Measurements from ENCODE around the gene NDST4. TPM values are rescaled to one million over a fixed set of nuclear protein-coding genes. Genes with fewer than 3 reads are reported as not detected.
"Not testable (repeated sequence)": the region's sequence is repeated elsewhere in the genome, so short reads cannot be mapped to it uniquely, and the experiment has no call there.

The NDST4 gene
- total and polyA plus RNA-seq, 4 donors, result 2.8 to 23.1 (median 9.9) TPM

GRCh38 chr4:114986133-114986532 is 127.3 kb downstream of the NDST4 start:
- Histone ChIP-seq H3K36me3 (ENCODE audit: control insufficient read depth, insufficient read depth, low read length) (no peaks in the 10 kb centered on the region), H3K4me3 (ENCODE audit: low read depth, low read length) (no peak overlapping the region), H3K27ac (ENCODE audit: low read depth, low read length) (no peak overlapping the region), H3K9me3 (ENCODE audit: control insufficient read depth, insufficient read depth, low read length) (peaks cover 3% of the 10 kb centered on the region), H3K27me3 (ENCODE audit: control insufficient read depth, insufficient read depth, low read length) (no peaks in the 10 kb centered on the region), H3K4me1 (ENCODE audit: control insufficient read depth, insufficient read depth, low read length) (no peaks in the 10 kb centered on the region)
- WGBS (ENCODE audit: insufficient coverage), result 80% methylated on average over 1 of the region's 4 CpGs
- DNase-seq (ENCODE audit: low read depth in 4 of 6, low spot score in 6 of 6), result no peak

GRCh38 chr4:114980932-114981708 is 132.3 kb downstream of the NDST4 start:
- WGBS (ENCODE audit: insufficient coverage), result 100% methylated on average over 2 of the region's 5 CpGs
- Histone ChIP-seq H3K4me3 (ENCODE audit: low read depth, low read length) (no peak overlapping the region), H3K27ac (ENCODE audit: low read depth, low read length) (no peak overlapping the region), H3K36me3 (ENCODE audit: control insufficient read depth, insufficient read depth, low read length) (no peaks in the 10 kb centered on the region), H3K27me3 (ENCODE audit: control insufficient read depth, insufficient read depth, low read length) (no peaks in the 10 kb centered on the region), H3K9me3 (ENCODE audit: control insufficient read depth, insufficient read depth, low read length) (peaks cover 3% of the 10 kb centered on the region), H3K4me1 (ENCODE audit: control insufficient read depth, insufficient read depth, low read length) (no peaks in the 10 kb centered on the region)
- DNase-seq (ENCODE audit: low read depth in 4 of 6, low spot score in 6 of 6), result no peak

GRCh38 chr4:114980399-114980798 is 133.0 kb downstream of the NDST4 start:
- DNase-seq (ENCODE audit: low read depth in 4 of 6, low spot score in 6 of 6); H3K27me3 ChIP-seq (ENCODE audit: control insufficient read depth, insufficient read depth, low read length); H3K9me3 ChIP-seq (ENCODE audit: control insufficient read depth, insufficient read depth, low read length); H3K27ac ChIP-seq (ENCODE audit: low read depth, low read length); H3K36me3 ChIP-seq (ENCODE audit: control insufficient read depth, insufficient read depth, low read length); H3K4me3 ChIP-seq (ENCODE audit: low read depth, low read length); H3K4me1 ChIP-seq (ENCODE audit: control insufficient read depth, insufficient read depth, low read length): not testable (repeated sequence)
- no CpG with 5 or more reads among the region's 7 CpGs for WGBS (ENCODE audit: insufficient coverage)

- Histone ChIP-seq H3K27me3 (ENCODE audit: control insufficient read depth, insufficient read depth, low read length) (no peaks in the 10 kb centered on the region), H3K4me3 (ENCODE audit: low read depth, low read length) (no peak overlapping the region), H3K36me3 (ENCODE audit: control insufficient read depth, insufficient read depth, low read length) (no peaks in the 10 kb centered on the region), H3K9me3 (ENCODE audit: control insufficient read depth, insufficient read depth, low read length) (no peaks in the 10 kb centered on the region), H3K27ac (ENCODE audit: low read depth, low read length) (no peak overlapping the region), H3K4me1 (ENCODE audit: control insufficient read depth, insufficient read depth, low read length) (no peaks in the 10 kb centered on the region)
- WGBS (ENCODE audit: insufficient coverage), result no CpG with 5 or more reads among the region's 1 CpG
- no peak for DNase-seq (ENCODE audit: low read depth in 4 of 6, low spot score in 6 of 6)
These were observed 136.5 kb downstream of the NDST4 start for GRCh38 chr4:114976901-114977300.

- H3K4me1 ChIP-seq (ENCODE audit: control insufficient read depth, insufficient read depth, low read length), result no peaks in the 10 kb centered on the region
- peak in 1 of 6 donors; percentile 76 for DNase-seq (ENCODE audit: low read depth in 4 of 6, low spot score in 6 of 6)
These were observed 149.4 kb downstream of the NDST4 start for GRCh38 chr4:114964026-114964425.

GRCh38 chr4:114945616-114946015 is 167.8 kb downstream of the NDST4 start:
- no peak for DNase-seq (ENCODE audit: low read depth in 4 of 6, low spot score in 6 of 6)
- Histone ChIP-seq H3K27ac (ENCODE audit: low read depth, low read length) (no peak overlapping the region), H3K4me3 (ENCODE audit: low read depth, low read length) (no peak overlapping the region), H3K4me1 (ENCODE audit: control insufficient read depth, insufficient read depth, low read length) (no peaks in the 10 kb centered on the region), H3K36me3 (ENCODE audit: control insufficient read depth, insufficient read depth, low read length) (no peaks in the 10 kb centered on the region), H3K9me3 (ENCODE audit: control insufficient read depth, insufficient read depth, low read length) (no peaks in the 10 kb centered on the region), H3K27me3 (ENCODE audit: control insufficient read depth, insufficient read depth, low read length) (no peaks in the 10 kb centered on the region)
- no CpG with 5 or more reads among the region's 1 CpG for WGBS (ENCODE audit: insufficient coverage)

More at GRCh38 chr4:114964026-114964425, 149.4 kb downstream of the NDST4 start:
- Histone ChIP-seq H3K27ac (ENCODE audit: low read depth, low read length) (no peak overlapping the region), H3K27me3 (ENCODE audit: control insufficient read depth, insufficient read depth, low read length) (no peaks in the 10 kb centered on the region), H3K36me3 (ENCODE audit: control insufficient read depth, insufficient read depth, low read length) (no peaks in the 10 kb centered on the region), H3K4me3 (ENCODE audit: low read depth, low read length) (no peak overlapping the region), H3K9me3 (ENCODE audit: control insufficient read depth, insufficient read depth, low read length) (no peaks in the 10 kb centered on the region)

GRCh38 chr4:114941503-114941902 is 171.9 kb downstream of the NDST4 start:
- Histone ChIP-seq H3K4me3 (ENCODE audit: low read depth, low read length) (no peak overlapping the region), H3K9me3 (ENCODE audit: control insufficient read depth, insufficient read depth, low read length) (no peaks in the 10 kb centered on the region), H3K27me3 (ENCODE audit: control insufficient read depth, insufficient read depth, low read length) (no peaks in the 10 kb centered on the region), H3K36me3 (ENCODE audit: control insufficient read depth, insufficient read depth, low read length) (no peaks in the 10 kb centered on the region), H3K4me1 (ENCODE audit: control insufficient read depth, insufficient read depth, low read length) (no peaks in the 10 kb centered on the region), H3K27ac (ENCODE audit: low read depth, low read length) (no peak overlapping the region)
- WGBS (ENCODE audit: insufficient coverage), result 9% methylated on average over 1 of the region's 2 CpGs
- peak in 2 of 6 donors; percentile 23 to 57 for DNase-seq (ENCODE audit: low read depth in 4 of 6, low spot score in 6 of 6)

- Histone ChIP-seq H3K4me1 (ENCODE audit: control insufficient read depth, insufficient read depth, low read length) (no peaks in the 10 kb centered on the region), H3K9me3 (ENCODE audit: control insufficient read depth, insufficient read depth, low read length) (no peaks in the 10 kb centered on the region), H3K27me3 (ENCODE audit: control insufficient read depth, insufficient read depth, low read length) (no peaks in the 10 kb centered on the region), H3K4me3 (ENCODE audit: low read depth, low read length) (no peak overlapping the region), H3K27ac (ENCODE audit: low read depth, low read length) (no peak overlapping the region), H3K36me3 (ENCODE audit: control insufficient read depth, insufficient read depth, low read length) (no peaks in the 10 kb centered on the region)
- no peak for DNase-seq (ENCODE audit: low read depth in 4 of 6, low spot score in 6 of 6)
- WGBS (ENCODE audit: insufficient coverage), result no CpG with 5 or more reads among the region's 2 CpGs
These were observed 185.5 kb downstream of the NDST4 start for GRCh38 chr4:114927881-114928280.

- DNase-seq (ENCODE audit: low read depth in 4 of 6, low spot score in 6 of 6), result no peak
- no peak overlapping the region for H3K4me3 ChIP-seq (ENCODE audit: low read depth, low read length)
- H3K36me3 ChIP-seq (ENCODE audit: control insufficient read depth, insufficient read depth, low read length), result no peaks in the 10 kb centered on the region
- no peak overlapping the region for H3K27ac ChIP-seq (ENCODE audit: low read depth, low read length)
- H3K4me1 ChIP-seq (ENCODE audit: control insufficient read depth, insufficient read depth, low read length), result no peaks in the 10 kb centered on the region
- H3K27me3 ChIP-seq (ENCODE audit: control insufficient read depth, insufficient read depth, low read length), result no peaks in the 10 kb centered on the region
- H3K9me3 ChIP-seq (ENCODE audit: control insufficient read depth, insufficient read depth, low read length), result no peaks in the 10 kb centered on the region
These were observed 186.8 kb downstream of the NDST4 start for GRCh38 chr4:114926583-114926982.

- Histone ChIP-seq H3K9me3 (ENCODE audit: control insufficient read depth, insufficient read depth, low read length) (no peaks in the 10 kb centered on the region), H3K4me3 (ENCODE audit: low read depth, low read length) (no peak overlapping the region), H3K27ac (ENCODE audit: low read depth, low read length) (no peak overlapping the region), H3K4me1 (ENCODE audit: control insufficient read depth, insufficient read depth, low read length) (no peaks in the 10 kb centered on the region), H3K27me3 (ENCODE audit: control insufficient read depth, insufficient read depth, low read length) (no peaks in the 10 kb centered on the region), H3K36me3 (ENCODE audit: control insufficient read depth, insufficient read depth, low read length) (no peaks in the 10 kb centered on the region)
- WGBS (ENCODE audit: insufficient coverage), result no CpG with 5 or more reads among the region's 1 CpG
- DNase-seq (ENCODE audit: low read depth in 4 of 6, low spot score in 6 of 6), result peak in 2 of 6 donors; percentile 14 to 58
These were observed 189.1 kb downstream of the NDST4 start for GRCh38 chr4:114924311-114924710.

Data from spinal cord (tissue), 10 donors.